B cell (primary cell): Measurements from ENCODE around the gene TNRC6A.

Source experiments
- CTCF ChIP-seq: fragments of 200-600 bp; IDR thresholded peaks from one replicate; pipeline ENCODE4 v1.8.0; 2022; ENCODE audit warnings: antibody characterized with exemption, mild to moderate bottlenecking
- EZH2 ChIP-seq: IDR thresholded peaks from 2 replicates; pipeline ENCODE4 v1.6.1; 2012; ENCODE audit warnings: borderline replicate concordance, low read depth, mild to moderate bottlenecking, moderate library complexity, low read length; ENCODE audit not compliant: insufficient read depth, poor library complexity, severe bottlenecking

- no peak for TF ChIP-seq CTCF
- no peak for TF ChIP-seq EZH2
Observed at GRCh38 chr16:24701521-24701951, 27.9 kb upstream of the TNRC6A start.
